Measurements from ENCODE around the gene AFAP1L2.

DNA sequence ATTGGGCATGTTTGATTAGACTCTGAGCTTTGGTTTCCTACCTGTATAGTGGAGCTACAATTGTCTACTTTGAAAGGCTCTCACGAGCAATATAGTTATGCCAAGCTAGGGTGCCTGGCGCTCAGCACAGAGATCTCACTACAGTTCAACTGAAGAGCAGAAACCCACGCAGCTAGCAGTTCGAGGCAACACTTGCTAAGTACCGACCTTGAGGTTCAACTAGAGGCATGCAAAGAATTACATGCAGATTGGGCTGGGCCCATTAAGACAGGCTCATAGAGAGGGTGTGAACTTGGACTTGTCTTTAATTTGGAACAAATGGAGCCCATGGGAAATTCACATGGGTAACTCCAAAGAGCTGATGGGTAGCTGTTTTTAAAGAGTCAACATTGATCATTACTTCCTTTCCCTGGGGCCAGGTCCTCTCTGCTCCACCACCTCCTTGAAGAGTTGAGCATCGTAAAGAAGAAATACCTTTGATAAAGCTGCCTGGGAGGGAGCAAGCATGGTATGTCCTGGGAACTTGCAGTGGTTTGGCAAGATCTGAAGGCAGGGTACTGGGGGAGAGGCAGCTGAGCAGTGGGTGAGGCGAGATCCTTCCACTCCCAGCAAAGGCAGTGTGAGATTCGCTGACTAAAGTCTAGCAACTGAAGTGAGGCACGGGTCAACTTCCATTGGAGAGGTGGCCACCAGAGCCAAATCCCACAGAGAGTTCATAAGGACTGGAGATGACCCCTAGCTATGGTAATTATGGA lies 25.5 kb upstream of the AFAP1L2 start:
- TF ChIP-seq, protein P1, sequence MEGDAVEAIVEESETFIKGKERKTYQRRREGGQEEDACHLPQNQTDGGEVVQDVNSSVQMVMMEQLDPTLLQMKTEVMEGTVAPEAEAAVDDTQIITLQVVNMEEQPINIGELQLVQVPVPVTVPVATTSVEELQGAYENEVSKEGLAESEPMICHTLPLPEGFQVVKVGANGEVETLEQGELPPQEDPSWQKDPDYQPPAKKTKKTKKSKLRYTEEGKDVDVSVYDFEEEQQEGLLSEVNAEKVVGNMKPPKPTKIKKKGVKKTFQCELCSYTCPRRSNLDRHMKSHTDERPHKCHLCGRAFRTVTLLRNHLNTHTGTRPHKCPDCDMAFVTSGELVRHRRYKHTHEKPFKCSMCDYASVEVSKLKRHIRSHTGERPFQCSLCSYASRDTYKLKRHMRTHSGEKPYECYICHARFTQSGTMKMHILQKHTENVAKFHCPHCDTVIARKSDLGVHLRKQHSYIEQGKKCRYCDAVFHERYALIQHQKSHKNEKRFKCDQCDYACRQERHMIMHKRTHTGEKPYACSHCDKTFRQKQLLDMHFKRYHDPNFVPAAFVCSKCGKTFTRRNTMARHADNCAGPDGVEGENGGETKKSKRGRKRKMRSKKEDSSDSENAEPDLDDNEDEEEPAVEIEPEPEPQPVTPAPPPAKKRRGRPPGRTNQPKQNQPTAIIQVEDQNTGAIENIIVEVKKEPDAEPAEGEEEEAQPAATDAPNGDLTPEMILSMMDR (IDR thresholded peaks at IDR 0.05): no peak
- TF ChIP-seq POLR2AphosphoS5 (IDR thresholded peaks at IDR 0.05): no peak

Data from stomach (tissue), 4 donors.